Measurements from ENCODE around the gene RYR2. TPM values are rescaled to one million over a fixed set of nuclear protein-coding genes. Genes with fewer than 3 reads are reported as not detected.

Gene RYR2
- polyA plus RNA-seq, 1 experiment, result not detected

GRCh38 chr1:237013608-237014007 is 28.4 kb upstream of the RYR2 start:
- TF ChIP-seq, protein P1, sequence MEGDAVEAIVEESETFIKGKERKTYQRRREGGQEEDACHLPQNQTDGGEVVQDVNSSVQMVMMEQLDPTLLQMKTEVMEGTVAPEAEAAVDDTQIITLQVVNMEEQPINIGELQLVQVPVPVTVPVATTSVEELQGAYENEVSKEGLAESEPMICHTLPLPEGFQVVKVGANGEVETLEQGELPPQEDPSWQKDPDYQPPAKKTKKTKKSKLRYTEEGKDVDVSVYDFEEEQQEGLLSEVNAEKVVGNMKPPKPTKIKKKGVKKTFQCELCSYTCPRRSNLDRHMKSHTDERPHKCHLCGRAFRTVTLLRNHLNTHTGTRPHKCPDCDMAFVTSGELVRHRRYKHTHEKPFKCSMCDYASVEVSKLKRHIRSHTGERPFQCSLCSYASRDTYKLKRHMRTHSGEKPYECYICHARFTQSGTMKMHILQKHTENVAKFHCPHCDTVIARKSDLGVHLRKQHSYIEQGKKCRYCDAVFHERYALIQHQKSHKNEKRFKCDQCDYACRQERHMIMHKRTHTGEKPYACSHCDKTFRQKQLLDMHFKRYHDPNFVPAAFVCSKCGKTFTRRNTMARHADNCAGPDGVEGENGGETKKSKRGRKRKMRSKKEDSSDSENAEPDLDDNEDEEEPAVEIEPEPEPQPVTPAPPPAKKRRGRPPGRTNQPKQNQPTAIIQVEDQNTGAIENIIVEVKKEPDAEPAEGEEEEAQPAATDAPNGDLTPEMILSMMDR (IDR thresholded peaks at IDR 0.05; ENCODE audit: insufficient read depth, low read depth, low read length), result no peak
- H3K4me3 ChIP-seq (ENCODE audit: low read depth, low read length), result no peak overlapping the region
- CTCF ChIA-PET, result no interaction called here
- DNase-seq (ENCODE audit: low read depth), result no peak
- no peaks in the 10 kb centered on the region for H3K27me3 ChIP-seq (ENCODE audit: control insufficient read depth, insufficient read depth, low read length)
- H3K36me3 ChIP-seq (ENCODE audit: control insufficient read depth, insufficient read depth, low read length), result no peaks in the 10 kb centered on the region
- POLR2A ChIA-PET, result no interaction called here

GRCh38 chr1:237016626-237017025 is 25.4 kb upstream of the RYR2 start:
- DNase-seq (ENCODE audit: low read depth), result no peak
- H3K27me3 ChIP-seq (ENCODE audit: control insufficient read depth, insufficient read depth, low read length), result no peaks in the 10 kb centered on the region
- POLR2A ChIA-PET, result no interaction called here
- H3K36me3 ChIP-seq (ENCODE audit: control insufficient read depth, insufficient read depth, low read length), result no peaks in the 10 kb centered on the region
- TF ChIP-seq, protein P1 (IDR thresholded peaks at IDR 0.05; ENCODE audit: insufficient read depth, low read depth, low read length), result no peak
- CTCF ChIA-PET, result no interaction called here
- no peak overlapping the region for H3K4me3 ChIP-seq (ENCODE audit: low read depth, low read length)

DNA sequence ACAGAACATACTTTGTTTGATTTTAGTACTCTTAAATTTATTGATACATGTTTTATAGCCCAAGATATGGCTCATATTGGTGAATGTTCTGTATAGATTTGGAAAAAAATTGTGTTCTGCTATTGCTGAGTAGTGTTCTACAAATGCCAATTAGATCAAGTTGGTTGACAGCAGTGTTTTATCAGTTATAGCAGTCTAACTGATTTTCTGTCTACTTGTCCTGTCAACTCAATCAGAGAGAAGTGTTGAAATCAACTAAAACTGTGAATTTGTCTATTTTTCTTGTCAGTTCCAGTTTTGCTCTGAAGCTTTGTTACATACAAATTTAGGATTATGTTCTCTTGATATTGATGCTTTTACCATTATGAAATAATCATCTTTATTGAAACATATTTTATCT is 23.1 kb upstream of the RYR2 start:
- DNase-seq (ENCODE audit: low read depth), result no peak
- POLR2A ChIA-PET, result no interaction called here
- TF ChIP-seq, protein P1 (IDR thresholded peaks at IDR 0.05; ENCODE audit: insufficient read depth, low read depth, low read length), result no peak
- CTCF ChIA-PET, result no interaction called here
- H3K27me3 ChIP-seq (ENCODE audit: control insufficient read depth, insufficient read depth, low read length), result no peaks in the 10 kb centered on the region
- no peak overlapping the region for H3K4me3 ChIP-seq (ENCODE audit: low read depth, low read length)
- no peaks in the 10 kb centered on the region for H3K36me3 ChIP-seq (ENCODE audit: control insufficient read depth, insufficient read depth, low read length)

GRCh38 chr1:237025358-237026074 is 16.5 kb upstream of the RYR2 start:
- no peak for DNase-seq (ENCODE audit: low read depth)
- Histone ChIP-seq H3K4me3 (ENCODE audit: low read depth, low read length) (no peak overlapping the region), H3K36me3 (ENCODE audit: control insufficient read depth, insufficient read depth, low read length) (no peaks in the 10 kb centered on the region), H3K27me3 (ENCODE audit: control insufficient read depth, insufficient read depth, low read length) (no peaks in the 10 kb centered on the region)
- CTCF ChIA-PET, result no interaction called here
- POLR2A ChIA-PET, result no interaction called here
- TF ChIP-seq, protein P1 (IDR thresholded peaks at IDR 0.05; ENCODE audit: insufficient read depth, low read depth, low read length), result no peak

DNA sequence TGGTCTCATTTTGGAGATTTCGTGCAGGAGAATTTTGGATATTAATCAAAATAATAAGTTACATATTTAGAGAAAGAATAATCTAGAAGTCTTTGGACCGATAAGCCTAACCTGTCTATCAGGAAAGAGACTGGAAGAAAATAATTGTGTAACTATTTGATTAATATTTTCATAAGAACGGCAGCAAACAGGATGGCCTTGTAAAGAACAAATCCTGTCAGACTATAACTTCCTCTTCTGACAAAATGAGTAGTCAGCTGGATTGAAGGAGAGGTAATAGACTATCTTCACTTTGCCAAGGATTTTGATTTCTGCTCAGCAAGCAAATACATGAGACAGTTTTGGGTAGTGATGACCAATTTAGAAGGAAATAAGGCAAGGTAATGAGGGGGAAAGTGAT is 12.7 kb upstream of the RYR2 start:
- H3K4me3 ChIP-seq (ENCODE audit: low read depth, low read length), result no peak overlapping the region
- no peaks in the 10 kb centered on the region for H3K27me3 ChIP-seq (ENCODE audit: control insufficient read depth, insufficient read depth, low read length)
- ChIA-PET CTCF (no interaction called here), POLR2A (no interaction called here)
- H3K36me3 ChIP-seq (ENCODE audit: control insufficient read depth, insufficient read depth, low read length), result no peaks in the 10 kb centered on the region
- no peak for DNase-seq (ENCODE audit: low read depth)
- TF ChIP-seq, protein P1 (IDR thresholded peaks at IDR 0.05; ENCODE audit: insufficient read depth, low read depth, low read length), result no peak

Data from BJ (cell line).